ENCODE data around the gene CXCL17. TPM values are rescaled to one million over a fixed set of nuclear protein-coding genes. Genes with fewer than 3 reads are reported as not detected.
A peak's percentile ranks its signal among the peaks of the same experiment; 100 is the strongest.
"Not testable (repeated sequence)": the region's sequence is repeated elsewhere in the genome, so short reads cannot be mapped to it uniquely, and the experiment has no call there.

Gene CXCL17
- total RNA-seq, 4 donors from 2014 or later: not detected

- DNase-seq: no peak
- Histone ChIP-seq H3K9me3 (no peaks in the 10 kb centered on the region), H3K27ac (no peak overlapping the region), H3K27me3 (no peaks in the 10 kb centered on the region), H3K4me1 (no peaks in the 10 kb centered on the region), H3K4me3 (no peak overlapping the region), H3K36me3 (no peaks in the 10 kb centered on the region)
- no peak for TF ChIP-seq POLR2A (IDR thresholded peaks at IDR 0.05)
- no peak for TF ChIP-seq CTCF (IDR thresholded peaks at IDR 0.05)
- intact Hi-C loops (cut with DNase I; ENCODE audit: low total_unique reads): no loop called here
Observed at GRCh38 chr19:42452590-42452989, 9.8 kb upstream of the CXCL17 start.

- no peaks in the 10 kb centered on the region for H3K9me3 ChIP-seq
- no peaks in the 10 kb centered on the region for H3K36me3 ChIP-seq
- TF ChIP-seq POLR2A (IDR thresholded peaks at IDR 0.05) (no peak), CTCF (IDR thresholded peaks at IDR 0.05) (peak; percentile 77 to 93 (median 85))
- H3K4me1 ChIP-seq: no peaks in the 10 kb centered on the region
- DNase-seq: peak; percentile 64 to 84
- intact Hi-C loops (cut with DNase I; ENCODE audit: low total_unique reads): no loop called here
- peak overlapping the region in 1 of 2 donors; percentile 54 for H3K27ac ChIP-seq
- H3K4me3 ChIP-seq: no peak overlapping the region
- no peaks in the 10 kb centered on the region for H3K27me3 ChIP-seq
Observed at GRCh38 chr19:42450314-42450934, 7.7 kb upstream of the CXCL17 start.

GRCh38 chr19:42448306-42448705 lies 5.6 kb upstream of the CXCL17 start:
- H3K36me3 ChIP-seq; intact Hi-C loops (cut with DNase I; ENCODE audit: low total_unique reads); H3K4me1 ChIP-seq; DNase-seq; H3K9me3 ChIP-seq; H3K27ac ChIP-seq; H3K4me3 ChIP-seq; H3K27me3 ChIP-seq: not testable (repeated sequence)

GRCh38 chr19:42445948-42446347 lies 3.2 kb upstream of the CXCL17 start:
- TF ChIP-seq POLR2A (IDR thresholded peaks at IDR 0.05) (no peak), CTCF (IDR thresholded peaks at IDR 0.05) (no peak)
- Histone ChIP-seq H3K27me3 (no peaks in the 10 kb centered on the region), H3K27ac (no peak overlapping the region), H3K4me1 (no peaks in the 10 kb centered on the region), H3K4me3 (no peak overlapping the region), H3K36me3 (no peaks in the 10 kb centered on the region), H3K9me3 (no peaks in the 10 kb centered on the region)
- intact Hi-C loops (cut with DNase I; ENCODE audit: low total_unique reads): no loop called here
- no peak for DNase-seq

- H3K4me1 ChIP-seq: no peaks in the 10 kb centered on the region
- H3K27me3 ChIP-seq: no peaks in the 10 kb centered on the region
- no peaks in the 10 kb centered on the region for H3K36me3 ChIP-seq
- H3K9me3 ChIP-seq: no peaks in the 10 kb centered on the region
- DNase-seq: no peak
- no peak overlapping the region for H3K4me3 ChIP-seq
- H3K27ac ChIP-seq: no peak overlapping the region
- TF ChIP-seq POLR2A (IDR thresholded peaks at IDR 0.05) (no peak), CTCF (IDR thresholded peaks at IDR 0.05) (no peak)
- intact Hi-C loops (cut with DNase I; ENCODE audit: low total_unique reads): no loop called here
Observed at GRCh38 chr19:42443944-42444398, 1.2 kb upstream of the CXCL17 start.

- Histone ChIP-seq H3K4me1 (no peaks in the 10 kb centered on the region), H3K36me3 (no peaks in the 10 kb centered on the region), H3K4me3 (no peak overlapping the region), H3K9me3 (no peaks in the 10 kb centered on the region), H3K27ac (no peak overlapping the region), H3K27me3 (no peaks in the 10 kb centered on the region)
- intact Hi-C loops (cut with DNase I; ENCODE audit: low total_unique reads): no loop called here
- no peak for TF ChIP-seq CTCF (IDR thresholded peaks at IDR 0.05)
- TF ChIP-seq POLR2A (IDR thresholded peaks at IDR 0.05): no peak
- DNase-seq: no peak
Observed at GRCh38 chr19:42441049-42441445, 1.7 kb downstream of the CXCL17 start.

Data from uterus (tissue), 4 donors.